Activated CD8-positive, alpha-beta memory T cell treated with anti-CD3 and anti-CD28 coated beads for 24 hours (primary cell): ENCODE measurements around the gene FASLG.
A peak's percentile ranks its signal among the peaks of the same experiment; 100 is the strongest.
"Not testable (repeated sequence)": the region's sequence is repeated elsewhere in the genome, so short reads cannot be mapped to it uniquely, and the experiment has no call there.

Experiments
- DNase-seq: peaks from one replicate; pipeline ENCODE4 v3.0.0-alpha.2; 2020

FASLG gene, protein sequence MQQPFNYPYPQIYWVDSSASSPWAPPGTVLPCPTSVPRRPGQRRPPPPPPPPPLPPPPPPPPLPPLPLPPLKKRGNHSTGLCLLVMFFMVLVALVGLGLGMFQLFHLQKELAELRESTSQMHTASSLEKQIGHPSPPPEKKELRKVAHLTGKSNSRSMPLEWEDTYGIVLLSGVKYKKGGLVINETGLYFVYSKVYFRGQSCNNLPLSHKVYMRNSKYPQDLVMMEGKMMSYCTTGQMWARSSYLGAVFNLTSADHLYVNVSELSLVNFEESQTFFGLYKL

DNA sequence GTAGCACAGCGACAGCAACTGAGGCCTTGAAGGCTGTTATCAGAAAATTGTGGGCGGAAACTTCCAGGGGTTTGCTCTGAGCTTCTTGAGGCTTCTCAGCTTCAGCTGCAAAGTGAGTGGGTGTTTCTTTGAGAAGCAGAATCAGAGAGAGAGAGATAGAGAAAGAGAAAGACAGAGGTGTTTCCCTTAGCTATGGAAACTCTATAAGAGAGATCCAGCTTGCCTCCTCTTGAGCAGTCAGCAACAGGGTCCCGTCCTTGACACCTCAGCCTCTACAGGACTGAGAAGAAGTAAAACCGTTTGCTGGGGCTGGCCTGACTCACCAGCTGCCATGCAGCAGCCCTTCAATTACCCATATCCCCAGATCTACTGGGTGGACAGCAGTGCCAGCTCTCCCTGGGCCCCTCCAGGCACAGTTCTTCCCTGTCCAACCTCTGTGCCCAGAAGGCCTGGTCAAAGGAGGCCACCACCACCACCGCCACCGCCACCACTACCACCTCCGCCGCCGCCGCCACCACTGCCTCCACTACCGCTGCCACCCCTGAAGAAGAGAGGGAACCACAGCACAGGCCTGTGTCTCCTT, at the start of gene FASLG:
Gene FASLG, plus strand, starts transcription at position 233 of the 583 bp plus-strand sequence. Its CDS starts 99 bp downstream, at position 332.
- DNase-seq = peak; percentile 83

DNA sequence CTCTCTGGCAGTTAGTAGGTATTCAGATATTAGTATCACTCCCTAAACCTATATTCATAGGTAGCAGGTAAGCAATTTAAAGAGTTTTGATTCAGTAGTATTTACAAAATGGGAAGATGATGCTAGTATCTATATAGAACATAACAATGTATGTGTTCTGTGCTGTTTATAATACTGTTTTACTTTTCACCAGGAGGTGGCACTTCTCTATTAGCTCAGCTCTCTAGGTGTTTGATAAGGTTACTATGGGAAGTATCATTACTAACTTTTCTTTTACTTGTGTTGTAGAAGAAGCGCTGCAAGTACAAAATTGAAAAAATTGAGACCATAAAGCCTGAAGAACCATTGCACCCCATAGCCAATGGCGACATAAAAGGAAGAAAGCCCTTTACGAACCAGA, 49.4 kb upstream of the FASLG start:
- no peak for DNase-seq

DNA sequence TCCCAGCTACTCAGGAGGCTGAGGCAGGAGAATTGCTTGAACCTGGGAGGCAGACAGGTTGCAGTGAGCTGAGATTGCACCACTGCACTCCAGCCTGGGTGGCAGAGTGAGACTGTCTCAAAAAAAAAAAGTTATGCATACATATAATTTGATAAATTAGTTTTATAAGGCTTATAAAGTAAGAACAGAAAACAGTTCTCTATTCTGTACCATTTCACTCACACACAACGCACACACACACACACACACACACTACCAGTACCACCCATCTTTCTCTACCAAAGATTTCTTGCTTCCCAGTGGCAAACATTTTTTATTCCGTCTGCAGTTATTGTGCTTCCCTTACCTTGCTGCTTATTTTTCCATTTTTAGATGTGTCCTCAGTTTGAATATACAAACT, 46.4 kb upstream of the FASLG start:
- no peak for DNase-seq

DNA sequence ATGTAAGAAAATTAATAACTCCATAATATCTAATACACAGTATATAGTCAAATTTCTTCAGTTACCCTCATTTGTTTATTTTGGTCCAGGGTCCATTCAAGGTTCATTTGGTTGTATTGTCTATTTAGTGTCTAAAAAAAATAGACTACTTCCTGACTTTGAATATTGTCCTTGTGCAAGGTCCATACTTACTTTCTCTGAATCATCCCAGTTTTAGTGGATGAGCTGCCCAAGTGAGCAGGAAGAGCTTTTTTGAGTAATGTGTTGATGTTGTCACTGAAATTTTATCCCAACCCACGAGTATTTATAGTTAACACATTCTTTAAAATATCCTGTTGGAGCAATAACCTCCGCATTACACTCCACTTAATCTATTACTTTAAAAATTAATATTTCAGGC, 45.6 kb upstream of the FASLG start:
- no peak for DNase-seq

DNA sequence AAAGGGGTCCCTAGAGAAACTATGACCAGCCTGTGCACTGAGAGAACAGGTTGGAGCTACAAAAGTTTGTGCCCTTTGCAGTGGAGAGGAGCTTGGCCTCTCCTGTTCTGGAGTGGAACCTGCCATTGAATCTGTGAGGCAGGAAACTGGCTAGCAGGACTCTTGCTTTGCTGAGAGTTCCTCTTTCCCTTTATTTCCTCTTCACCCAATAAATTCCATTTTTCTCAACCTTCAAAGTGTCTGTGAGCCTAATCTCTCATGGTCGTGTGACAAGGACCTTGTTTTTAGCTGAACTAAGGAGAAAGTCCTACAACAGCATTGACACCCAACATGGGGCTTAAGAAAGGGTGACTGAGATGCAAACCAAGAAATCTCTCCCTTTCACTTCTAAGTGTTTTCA, 42.7 kb upstream of the FASLG start:
- no peak for DNase-seq

DNA sequence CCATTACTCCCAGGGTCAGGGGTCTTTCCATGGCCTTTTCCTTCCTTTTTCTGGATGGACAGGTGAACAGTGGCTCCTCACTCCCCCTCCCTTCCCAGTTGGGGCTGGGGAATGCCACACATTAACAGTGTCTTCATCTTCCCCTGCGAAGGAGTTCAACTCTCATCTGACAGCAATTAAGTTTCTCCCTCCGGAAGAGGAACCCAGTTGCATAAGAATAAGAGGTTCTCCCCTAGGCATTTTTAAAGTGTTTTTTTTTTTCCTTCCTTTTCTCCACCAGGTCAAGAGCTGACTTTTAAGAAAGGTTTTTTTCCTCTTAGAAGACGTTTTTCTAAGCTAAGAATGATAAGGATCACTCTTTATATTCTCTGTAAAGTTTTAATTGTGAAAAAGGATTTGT, 42.3 kb upstream of the FASLG start:
- DNase-seq = no peak

DNA sequence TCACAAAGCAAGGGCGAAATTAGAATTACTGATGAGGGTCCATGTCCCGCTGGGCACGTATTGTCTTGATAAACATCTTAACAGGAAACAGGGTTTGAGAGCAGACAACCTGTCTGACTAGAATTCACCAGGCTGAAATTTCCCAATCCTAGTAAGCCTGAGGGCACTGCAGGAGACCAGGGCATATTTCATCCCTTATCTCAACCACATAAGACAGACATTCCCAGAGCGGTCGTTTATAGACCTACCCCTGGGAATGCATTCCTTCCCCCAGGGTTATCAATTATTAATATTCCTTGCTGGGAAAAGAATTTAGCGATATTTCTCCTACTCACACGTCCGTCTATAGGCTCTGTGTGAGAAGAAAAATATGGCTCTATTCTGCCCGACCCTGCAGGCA, 38.3 kb upstream of the FASLG start:
- not testable (repeated sequence) for DNase-seq

DNA sequence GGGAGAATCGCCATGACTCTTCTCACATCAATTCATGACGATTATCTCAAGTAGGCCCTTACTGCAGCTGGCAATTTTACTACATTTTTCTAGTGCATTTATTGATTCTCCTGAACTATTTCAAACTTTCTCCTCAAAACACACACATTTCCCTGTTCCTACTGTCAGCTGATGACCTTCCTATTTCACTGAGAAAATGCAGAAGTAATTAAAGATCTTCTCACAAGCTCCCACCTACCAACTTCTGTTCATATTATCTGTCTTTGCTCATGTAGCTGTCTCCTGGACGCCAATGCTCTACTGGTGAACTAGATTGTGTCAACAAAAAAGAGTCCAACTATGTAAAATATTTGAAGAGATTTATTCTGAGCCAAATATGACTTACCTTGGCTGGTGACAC, 36.4 kb upstream of the FASLG start:
- DNase-seq = no peak

DNA sequence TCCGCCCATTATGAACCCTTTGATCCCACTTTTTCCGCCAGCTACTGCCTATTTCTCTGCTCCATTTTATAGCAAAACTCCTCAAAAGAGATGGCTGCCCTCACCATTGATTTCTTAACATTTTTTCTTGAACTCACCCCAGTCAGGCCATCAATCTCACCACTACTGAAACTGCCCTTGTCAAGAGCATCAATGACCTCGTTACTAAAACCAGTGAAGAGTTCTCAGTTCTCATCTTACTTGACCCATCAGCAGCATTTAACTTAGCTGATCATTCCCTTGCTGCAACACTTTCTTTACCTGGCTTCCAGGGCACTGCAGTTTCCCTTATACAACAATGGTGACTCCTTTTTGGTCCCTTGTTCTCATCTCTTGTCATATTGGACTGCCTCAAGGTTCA, 35.2 kb upstream of the FASLG start:
- no peak for DNase-seq

DNA sequence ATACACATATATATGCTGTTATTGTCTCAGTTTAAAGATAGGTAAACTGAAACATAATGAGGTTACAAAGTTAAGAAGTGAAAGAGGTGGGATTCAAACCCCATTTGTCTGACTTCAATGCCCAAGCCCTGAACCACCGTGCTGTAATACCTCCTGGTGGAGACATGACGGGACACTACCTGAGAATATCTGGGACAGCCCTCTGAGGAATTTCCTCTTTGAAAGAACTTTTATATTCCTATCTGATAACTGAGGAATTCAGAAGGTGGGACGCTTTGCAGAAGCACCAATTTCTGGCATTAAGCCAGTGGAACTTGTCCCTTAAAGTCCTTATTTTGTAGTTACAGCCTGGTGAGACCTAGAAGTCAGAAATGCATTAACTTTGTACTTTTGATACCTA, 32.1 kb upstream of the FASLG start:
- no peak for DNase-seq

DNA sequence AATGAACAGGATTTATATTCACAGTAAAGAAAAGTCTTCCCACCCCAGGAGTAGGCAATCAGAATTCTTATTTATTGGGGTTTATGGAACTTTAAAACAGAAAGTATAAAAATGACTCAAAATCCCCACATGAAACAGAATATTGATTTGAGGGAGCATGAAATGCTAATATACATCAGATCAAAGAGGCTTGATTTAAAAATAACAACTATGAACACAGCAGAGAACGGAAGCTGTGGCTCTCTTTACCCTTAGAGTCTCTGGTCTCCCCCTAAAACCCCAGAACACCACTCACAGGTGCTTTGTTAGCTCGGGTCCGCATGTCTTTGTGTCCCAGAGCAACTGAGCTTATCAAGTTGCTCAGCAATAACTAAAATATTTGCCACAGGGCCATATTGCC, 31.2 kb upstream of the FASLG start:
- DNase-seq = no peak

DNA sequence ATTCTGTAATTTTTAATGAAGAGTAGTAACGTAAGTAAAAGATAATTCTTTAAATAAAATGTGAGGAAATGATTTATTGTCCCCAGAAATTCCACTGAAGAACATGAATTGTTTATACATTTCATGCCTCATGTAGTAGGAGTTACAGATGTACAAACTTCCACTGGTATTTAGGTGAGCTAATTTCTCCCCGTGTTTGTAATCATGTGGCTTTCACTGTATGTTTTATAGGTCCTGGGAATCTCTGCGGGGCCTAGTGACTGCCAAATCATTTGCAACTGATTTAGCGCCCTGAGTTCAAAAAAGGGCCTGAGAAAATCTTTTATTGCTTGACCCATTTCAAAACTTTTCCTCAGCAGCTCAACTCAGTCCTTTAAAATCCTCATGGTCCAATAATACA, 30.5 kb upstream of the FASLG start:
- DNase-seq = no peak

DNA sequence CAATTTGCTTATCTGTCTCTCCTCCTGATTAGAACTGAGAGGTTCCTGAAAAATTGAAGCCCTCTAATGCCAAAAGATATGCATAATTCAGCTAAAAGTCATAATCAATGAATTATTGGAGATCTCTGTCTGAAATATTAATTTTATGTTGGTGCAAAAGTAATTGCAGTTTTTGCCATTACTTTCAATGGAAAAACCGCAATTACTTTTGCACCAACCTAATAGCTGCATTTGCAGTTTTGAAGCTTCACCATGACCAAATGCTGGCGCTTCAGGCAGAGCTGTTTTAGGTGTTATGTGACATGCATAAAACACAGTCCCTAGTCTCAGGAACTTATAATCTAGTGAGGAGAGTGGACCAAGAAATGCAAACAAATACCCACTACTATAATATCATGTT, 29.7 kb upstream of the FASLG start:
- no peak for DNase-seq

DNA sequence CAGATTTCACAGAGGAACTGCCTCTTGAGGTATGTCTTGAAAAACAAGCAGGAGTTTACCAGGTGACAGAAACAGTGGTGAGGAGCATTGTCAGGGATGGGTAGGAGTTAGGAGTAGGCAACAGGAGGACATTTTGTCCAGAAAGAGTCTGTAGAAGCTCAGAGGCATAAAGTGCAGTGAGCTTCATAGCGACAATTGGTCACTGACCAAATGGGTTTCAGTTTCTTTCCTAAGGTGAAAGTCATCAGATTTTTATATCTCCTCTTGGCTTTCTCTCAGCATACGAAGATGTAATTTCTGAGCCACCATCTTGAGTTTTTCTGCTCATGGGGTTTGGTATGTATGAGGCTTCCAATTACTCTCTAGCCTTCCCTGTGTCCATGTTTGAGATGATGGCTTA, 29.3 kb upstream of the FASLG start:
- DNase-seq = no peak

DNA sequence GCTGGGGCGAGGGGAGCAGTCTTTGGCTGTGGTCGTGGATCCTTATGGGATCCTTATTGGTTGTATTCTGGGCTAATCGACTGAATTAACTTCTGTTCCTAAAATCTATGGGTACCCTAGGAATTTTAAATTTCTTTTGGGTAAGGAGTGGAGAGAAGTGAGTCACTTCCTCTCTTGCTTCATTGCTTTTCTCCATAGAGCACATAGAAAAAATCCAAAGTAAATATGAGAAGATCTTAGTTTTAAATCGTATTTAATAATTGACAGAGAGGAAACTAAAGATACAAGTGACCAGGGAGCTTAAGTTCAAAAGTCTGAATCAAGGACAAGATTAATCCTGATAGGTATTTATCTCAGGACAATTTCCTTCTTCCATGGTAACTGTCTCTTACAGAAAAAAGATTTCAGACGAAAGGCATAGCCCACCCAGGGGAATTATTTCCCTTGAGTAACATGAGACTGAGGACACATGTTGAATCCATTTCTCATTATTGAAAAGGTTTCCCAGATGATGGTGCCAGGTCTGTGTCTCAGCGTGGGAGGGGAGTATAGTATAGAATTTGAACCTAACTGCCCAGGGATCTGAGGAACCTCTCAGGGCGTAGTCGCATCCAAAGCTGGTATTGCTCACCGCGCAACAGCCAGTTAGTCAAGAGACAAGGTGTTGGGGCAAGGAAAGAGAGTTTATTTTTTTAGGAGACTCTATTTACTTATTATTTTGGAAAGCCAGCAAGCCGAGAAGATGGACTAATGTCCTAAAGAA, 28.7 kb upstream of the FASLG start:
- DNase-seq = no peak

DNA sequence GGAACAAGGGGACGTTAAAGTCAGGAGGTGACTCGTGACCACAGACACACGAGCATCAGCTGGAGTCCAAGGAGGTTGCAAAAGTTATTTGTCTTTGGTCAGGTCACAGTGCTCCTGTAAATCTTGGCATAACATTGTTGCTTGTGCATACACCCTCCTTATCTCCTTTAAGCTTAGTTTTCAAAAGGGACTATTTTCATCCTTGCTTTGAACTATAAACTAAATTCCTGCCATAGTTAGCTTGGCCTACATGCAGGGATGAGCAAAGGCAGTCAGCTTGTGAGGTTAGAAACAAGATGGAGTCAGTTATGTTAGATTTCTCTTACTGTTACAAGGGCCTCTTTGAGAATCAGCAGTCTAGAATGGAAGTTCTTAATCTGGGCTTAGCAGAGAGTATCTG, 28.0 kb upstream of the FASLG start:
- DNase-seq = no peak

DNA sequence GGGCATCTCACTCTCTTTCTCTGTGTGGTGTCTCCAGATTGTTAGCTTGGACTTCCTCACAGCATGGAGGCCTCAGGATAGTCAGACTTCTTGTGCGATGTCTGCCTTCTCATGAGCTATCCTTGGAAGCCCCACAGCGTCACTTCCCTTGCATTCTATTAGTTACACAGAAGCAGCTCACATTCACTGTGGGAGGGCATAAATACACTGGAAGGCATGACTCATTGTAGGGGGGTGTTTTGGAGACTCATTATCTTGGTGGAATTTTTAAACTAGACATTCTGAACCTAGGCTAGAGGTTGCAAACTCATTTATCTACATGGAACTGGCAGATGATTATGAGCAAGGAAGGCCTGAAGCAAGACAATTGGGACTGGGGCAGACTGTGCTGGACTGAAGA, 21.4 kb upstream of the FASLG start:
- no peak for DNase-seq

DNA sequence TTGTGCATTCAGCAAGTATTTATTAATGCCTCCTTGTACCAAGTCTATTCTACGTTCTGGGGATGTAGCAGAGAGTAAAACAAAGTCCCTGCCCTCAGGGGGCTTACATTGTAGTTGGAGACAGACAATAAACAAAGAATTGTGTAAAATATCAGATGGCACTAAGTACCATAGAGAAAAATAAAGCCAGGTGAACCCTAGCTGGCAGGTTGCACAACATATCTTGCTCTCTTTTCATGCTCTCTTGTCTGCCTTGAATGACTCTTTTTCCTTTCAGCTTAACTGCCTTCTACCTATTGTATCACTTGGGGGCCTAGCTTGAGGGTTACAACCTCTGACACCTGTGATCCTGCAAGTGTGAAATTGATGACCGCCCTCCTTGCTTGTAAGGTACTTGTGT, 20.7 kb upstream of the FASLG start:
- no peak for DNase-seq

DNA sequence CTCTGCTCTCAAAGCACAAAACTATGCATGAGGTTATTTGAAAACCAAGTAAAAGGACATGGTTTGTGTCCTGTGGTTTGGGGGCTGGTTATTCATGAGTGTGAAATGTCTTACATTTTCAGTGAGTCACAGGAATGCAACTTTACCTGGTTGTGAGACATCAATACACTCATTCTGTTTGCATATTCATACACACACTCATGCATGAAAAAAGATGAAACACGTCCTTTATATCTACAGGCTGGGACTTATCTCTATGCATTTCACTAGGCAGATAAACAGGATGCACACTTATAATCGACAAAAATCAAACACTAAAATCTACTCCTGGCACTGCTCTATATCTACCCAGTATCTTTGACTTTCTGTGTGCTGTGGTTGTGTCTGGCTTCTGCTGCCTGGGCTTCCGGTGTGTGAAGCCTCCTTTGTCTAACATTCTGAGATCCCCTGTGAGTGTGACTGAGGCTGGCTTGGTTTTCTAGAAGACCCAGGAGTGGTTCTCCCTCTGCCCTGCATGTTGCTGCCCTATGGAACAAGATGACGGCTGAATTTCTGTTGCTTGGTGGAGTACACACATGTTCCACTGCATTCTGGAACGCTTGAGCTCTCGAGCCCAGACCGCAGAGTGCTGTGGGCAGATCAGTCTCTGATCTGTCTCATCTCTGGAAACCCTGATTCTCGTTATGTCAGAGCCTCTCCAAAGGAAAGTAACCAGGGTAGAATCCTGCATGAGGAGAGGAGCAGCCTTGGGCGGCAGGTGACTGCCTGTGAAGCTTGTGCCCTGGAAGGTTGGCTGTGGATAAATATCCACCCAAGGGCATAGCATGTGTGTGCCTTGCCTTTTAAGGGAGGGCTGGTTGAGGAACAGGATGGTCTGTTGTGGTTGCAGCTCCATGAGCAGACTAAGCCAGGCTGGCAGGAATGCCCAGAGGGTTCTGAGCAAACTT, 19.7 kb upstream of the FASLG start:
- DNase-seq = peak; percentile 85

DNA sequence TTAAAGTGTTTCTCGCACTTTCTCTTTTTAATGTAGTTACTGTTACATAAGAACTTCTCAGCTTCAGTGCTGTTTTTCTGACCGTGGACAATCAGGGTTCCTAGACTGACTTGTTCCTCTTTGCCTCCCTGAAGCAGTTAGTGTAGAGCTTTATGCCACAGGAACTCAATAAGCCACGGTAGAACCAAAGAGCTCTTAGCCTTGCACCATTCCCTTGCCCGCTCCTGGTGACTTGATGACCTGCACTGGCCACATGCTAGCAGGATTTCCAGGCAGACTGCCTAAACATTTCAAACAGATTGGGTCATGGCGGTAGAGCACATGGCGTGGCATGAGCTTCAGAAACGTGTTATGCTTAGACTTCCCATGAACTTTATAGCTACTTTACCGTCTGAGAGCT, 18.8 kb upstream of the FASLG start:
- no peak for DNase-seq

DNA sequence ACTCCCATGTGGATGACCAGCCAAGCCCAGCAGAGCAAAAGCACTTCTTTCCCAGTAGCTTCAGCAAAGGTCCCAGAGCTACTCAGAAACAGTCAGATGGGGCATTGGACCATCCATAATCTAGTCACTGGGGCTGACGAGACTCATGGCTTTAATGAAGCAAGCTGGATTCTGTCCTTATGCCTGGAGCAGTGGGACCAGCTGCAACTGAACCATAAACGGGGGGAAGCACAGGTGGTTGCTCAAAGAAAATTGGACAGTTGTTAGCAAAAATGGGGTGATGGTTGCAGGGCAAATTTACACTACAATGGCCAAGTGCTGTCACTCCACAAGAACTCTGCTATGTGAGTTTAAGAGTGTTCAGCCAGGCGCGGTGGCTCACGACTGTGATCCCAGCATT, 17.4 kb upstream of the FASLG start:
- DNase-seq = no peak

DNA sequence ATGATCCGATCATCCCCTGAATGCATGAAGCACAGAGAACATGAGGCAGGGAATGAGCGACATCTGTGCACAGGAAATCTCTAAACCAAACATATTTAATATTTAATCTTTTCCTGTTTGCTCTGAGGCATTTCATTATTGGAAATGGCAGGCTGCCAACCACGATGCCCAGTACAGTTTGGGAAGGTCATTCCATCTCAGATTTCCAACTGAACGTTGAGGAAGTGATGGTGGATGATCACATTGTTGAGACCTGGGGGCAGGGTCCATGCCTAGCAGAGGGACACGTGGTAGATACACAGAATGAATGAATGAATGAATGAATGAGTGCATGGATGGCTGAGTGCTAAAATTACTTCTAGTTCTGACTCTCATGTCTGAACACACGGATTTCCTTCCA, 15.9 kb upstream of the FASLG start:
- no peak for DNase-seq

DNA sequence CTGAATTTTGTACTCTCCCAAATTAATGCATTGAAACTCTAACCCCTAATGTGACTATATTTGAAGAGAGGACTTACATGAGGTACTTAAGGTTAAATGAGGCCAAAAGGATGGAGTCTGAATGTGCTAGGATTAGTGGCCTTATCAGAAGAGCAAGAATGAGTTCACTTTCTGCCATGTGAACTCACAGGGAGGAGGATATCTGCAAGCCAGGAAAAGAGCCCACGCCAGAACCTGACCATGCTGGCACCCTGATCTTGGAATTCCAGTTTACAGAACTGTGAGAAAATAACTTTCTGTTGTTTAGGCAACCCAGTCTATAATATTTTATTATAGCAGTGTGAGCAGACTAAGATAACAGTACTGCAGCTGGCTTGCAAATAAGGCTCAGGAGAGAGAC, 12.2 kb upstream of the FASLG start:
- no peak for DNase-seq
